PC-3 (cell line): ENCODE results near the gene EPRS1. TPM values are rescaled to one million over a fixed set of nuclear protein-coding genes. Genes with fewer than 3 reads are reported as not detected.
"Not testable (repeated sequence)": the region's sequence is repeated elsewhere in the genome, so short reads cannot be mapped to it uniquely, and the experiment has no call there.

ENCODE experiments used
- ATAC-seq: fragments of 200-7000 bp; cut with Tn5 transposase; 2 replicates; pipeline ENCODE4 v1.9.1; 2020; ENCODE audit warnings: mild to moderate bottlenecking, moderate library complexity
- BruUV-seq: library from RNA; stranded (reverse); fragments of 400-500 nt; replicated peaks from 2 replicates; lab custom pipeline; 2021; lab: Mats Ljungman, UMichigan
- CTCF ChIA-PET: fragments of 300-600 bp; sonication (Branson Sonifier 250); formaldehyde crosslinking; loops from one replicate; lab custom pipeline; 2022; ENCODE audit warnings: antibody characterized with exemption; lab: Charles Lee
- POLR2A ChIA-PET: fragments of 300-600 bp; sonication (Branson Sonifier 250); formaldehyde crosslinking; loops from one replicate; lab custom pipeline; 2022; ENCODE audit warnings: antibody characterized with exemption; ENCODE audit not compliant: unreplicated experiment; lab: Charles Lee
- DNase-seq: peaks from one replicate; pipeline ENCODE4 v3.0.0-alpha.2; 2015
- H2AFZ ChIP-seq: fragments of 300-600 bp; sonication (generic); 2 replicates; pipeline ENCODE4 v1.6.0; 2016; ENCODE audit warnings: antibody characterized with exemption, low read length
- H3F3A ChIP-seq: fragments of 300-600 bp; sonication (generic); one replicate; pipeline ENCODE4 v1.6.0; 2017; ENCODE audit warnings: antibody characterized with exemption, low read length, control low read depth, mild to moderate bottlenecking; ENCODE audit not compliant: unreplicated experiment
- H3K27ac ChIP-seq: fragments of 300-600 bp; sonication (generic); 2 replicates; pipeline ENCODE4 v1.5.1; 2016; ENCODE audit warnings: mild to moderate bottlenecking, low read length
- H3K27me3 ChIP-seq: fragments of 300-600 bp; sonication (generic); 2 replicates; pipeline ENCODE4 v1.6.1; 2016; ENCODE audit warnings: low read length, mixed read lengths
- H3K36me3 ChIP-seq: fragments of 300-600 bp; sonication (generic); 2 replicates; pipeline ENCODE4 v1.6.1; 2016; ENCODE audit warnings: low read depth, mixed run types, low read length, mixed read lengths
- H3K4me1 ChIP-seq: fragments of 300-600 bp; sonication (generic); 2 replicates; pipeline ENCODE4 v1.5.1; 2016; ENCODE audit warnings: low read length; ENCODE audit not compliant: insufficient read depth
- H3K4me2 ChIP-seq: fragments of 300-600 bp; sonication (generic); 2 replicates; pipeline ENCODE4 v1.6.0; 2016; ENCODE audit warnings: low read length
- H3K4me3 ChIP-seq: fragments of 300-600 bp; sonication (generic); 2 replicates; pipeline ENCODE4 v1.5.1; 2016; ENCODE audit warnings: mild to moderate bottlenecking, low read length, mixed read lengths
- H3K79me2 ChIP-seq: fragments of 300-600 bp; sonication (generic); 2 replicates; pipeline ENCODE4 v1.6.1; 2017; ENCODE audit warnings: low read length, mixed read lengths
- H3K9ac ChIP-seq: fragments of 300-600 bp; sonication (generic); 2 replicates; pipeline ENCODE4 v1.6.0; 2016; ENCODE audit warnings: mild to moderate bottlenecking, low read length
- H3K9me2 ChIP-seq: fragments of 300-600 bp; sonication (generic); replicated peaks from 2 replicates; pipeline ENCODE4 v1.6.1; 2016; ENCODE audit warnings: mixed run types, low read length, mixed read lengths
- H3K9me3 ChIP-seq: fragments of 300-600 bp; sonication (generic); 2 replicates; pipeline ENCODE4 v1.6.1; 2016; ENCODE audit warnings: low read length, mixed read lengths
- H4K20me1 ChIP-seq: fragments of 300-600 bp; sonication (generic); 2 replicates; pipeline ENCODE4 v1.6.1; 2016; ENCODE audit warnings: low read length, mixed read lengths
- CTCF ChIP-seq: fragments of 300-600 bp; sonication (generic); conservative IDR thresholded peaks from 2 replicates; pipeline ENCODE4 v1.5.1; 2017; ENCODE audit warnings: antibody characterized with exemption, low read depth, mild to moderate bottlenecking, low read length
- EZH2 ChIP-seq: fragments of 300-600 bp; sonication (generic); IDR thresholded peaks from one replicate; pipeline ENCODE4 v1.6.1; 2017; ENCODE audit warnings: antibody characterized with exemption, mild to moderate bottlenecking, low read length; ENCODE audit not compliant: unreplicated experiment
- EZH2phosphoT487 ChIP-seq: fragments of 300-600 bp; sonication (generic); IDR thresholded peaks from 2 replicates; pipeline ENCODE4 v1.6.1; 2018; ENCODE audit warnings: mild to moderate bottlenecking, antibody characterized with exemption, low read length, borderline replicate concordance
- intact Hi-C: fragments of 100-400 bp; cut with micrococcal nuclease; formaldehyde crosslinking; loops from 2 replicates; pipeline ENCODE4 v1.9.0; 2023
- total RNA-seq: library from RNA; depleted of rRNA; stranded (reverse); fragments of >200 nt; gene quantifications from 2 replicates; pipeline ENCODE4 v1.2.3, GENCODE V29; 2014

Gene EPRS1
- total RNA-seq, 1 experiment from 2014 or later = 226 TPM

GRCh38 chr1:220040028-220040596 is 6.2 kb downstream of the EPRS1 start:
- intact Hi-C loops = loop anchor here (5.0 kb wide), 1 partner anchor 67 kb away; no protein-coding TSS in a partner anchor
- Histone ChIP-seq H3F3A (no peaks in the 10 kb centered on the region), H3K4me2 (no peak overlapping the region), H2AFZ (no peak overlapping the region), H4K20me1 (peaks cover 12% of the 10 kb centered on the region; the same call in 1 of the 2 replicates), H3K9me2 (no peaks in the 10 kb centered on the region), H3K4me1 (peaks cover 17% of the 10 kb centered on the region), H3K79me2 (peaks cover 84% of the 10 kb centered on the region), H3K9ac (no peak overlapping the region), H3K9me3 (no peaks in the 10 kb centered on the region), H3K36me3 (peaks cover 21% of the 10 kb centered on the region; the same call in 1 of the 2 replicates), H3K27ac (0 out of 2 replicates have a peak overlapping the region, but pooled peaks have one; percentile 6), H3K27me3 (no peaks in the 10 kb centered on the region), H3K4me3 (no peak overlapping the region)
- POLR2A ChIA-PET = no interaction called here
- DNase-seq = peak; percentile 47
- TF ChIP-seq EZH2 (no peak), CTCF (no peak), EZH2phosphoT487 (no peak)
- CTCF ChIA-PET = no interaction called here
- ATAC-seq = peak; percentile 76
- no TSS peak for BruUV-seq

- no peak for TF ChIP-seq EZH2
- TF ChIP-seq EZH2phosphoT487 = no peak
- no peak for TF ChIP-seq CTCF
- BruUV-seq = no TSS peak
- Histone ChIP-seq H2AFZ (no peak overlapping the region), H3K36me3 (peaks cover 24% of the 10 kb centered on the region; the same call in 1 of the 2 replicates), H3K9me2 (no peaks in the 10 kb centered on the region), H3K4me1 (peaks cover 5% of the 10 kb centered on the region), H3K9me3 (no peaks in the 10 kb centered on the region), H3K4me3 (no peak overlapping the region), H4K20me1 (peaks cover 4% of the 10 kb centered on the region; the same call in 1 of the 2 replicates), H3K4me2 (no peak overlapping the region), H3F3A (no peaks in the 10 kb centered on the region), H3K9ac (no peak overlapping the region), H3K27ac (no peak overlapping the region), H3K27me3 (no peaks in the 10 kb centered on the region), H3K79me2 (peaks cover 78% of the 10 kb centered on the region)
- no peak for DNase-seq
- intact Hi-C loops = no loop called here
- ChIA-PET CTCF (no interaction called here), POLR2A (no interaction called here)
- ATAC-seq = no peak
These were observed 7.7 kb downstream of the EPRS1 start for GRCh38 chr1:220038640-220039039.

GRCh38 chr1:220037810-220038209 is 8.5 kb downstream of the EPRS1 start:
- H3K4me1 ChIP-seq, intact Hi-C loops, H3F3A ChIP-seq, H4K20me1 ChIP-seq, POLR2A ChIA-PET, H2AFZ ChIP-seq, H3K27me3 ChIP-seq, CTCF ChIA-PET, DNase-seq, H3K9me2 ChIP-seq, H3K27ac ChIP-seq, H3K9me3 ChIP-seq, ATAC-seq, H3K9ac ChIP-seq, BruUV-seq, H3K4me2 ChIP-seq, H3K4me3 ChIP-seq: not testable (repeated sequence)
- Histone ChIP-seq H3K36me3 (peaks cover 31% of the 10 kb centered on the region; the same call in 1 of the 2 replicates), H3K79me2 (peaks cover 71% of the 10 kb centered on the region)
